ENCODE results near the gene BAZ2B.
"Not testable (repeated sequence)": the region's sequence is repeated elsewhere in the genome, so short reads cannot be mapped to it uniquely, and the experiment has no call there.

BAZ2B gene

DNA sequence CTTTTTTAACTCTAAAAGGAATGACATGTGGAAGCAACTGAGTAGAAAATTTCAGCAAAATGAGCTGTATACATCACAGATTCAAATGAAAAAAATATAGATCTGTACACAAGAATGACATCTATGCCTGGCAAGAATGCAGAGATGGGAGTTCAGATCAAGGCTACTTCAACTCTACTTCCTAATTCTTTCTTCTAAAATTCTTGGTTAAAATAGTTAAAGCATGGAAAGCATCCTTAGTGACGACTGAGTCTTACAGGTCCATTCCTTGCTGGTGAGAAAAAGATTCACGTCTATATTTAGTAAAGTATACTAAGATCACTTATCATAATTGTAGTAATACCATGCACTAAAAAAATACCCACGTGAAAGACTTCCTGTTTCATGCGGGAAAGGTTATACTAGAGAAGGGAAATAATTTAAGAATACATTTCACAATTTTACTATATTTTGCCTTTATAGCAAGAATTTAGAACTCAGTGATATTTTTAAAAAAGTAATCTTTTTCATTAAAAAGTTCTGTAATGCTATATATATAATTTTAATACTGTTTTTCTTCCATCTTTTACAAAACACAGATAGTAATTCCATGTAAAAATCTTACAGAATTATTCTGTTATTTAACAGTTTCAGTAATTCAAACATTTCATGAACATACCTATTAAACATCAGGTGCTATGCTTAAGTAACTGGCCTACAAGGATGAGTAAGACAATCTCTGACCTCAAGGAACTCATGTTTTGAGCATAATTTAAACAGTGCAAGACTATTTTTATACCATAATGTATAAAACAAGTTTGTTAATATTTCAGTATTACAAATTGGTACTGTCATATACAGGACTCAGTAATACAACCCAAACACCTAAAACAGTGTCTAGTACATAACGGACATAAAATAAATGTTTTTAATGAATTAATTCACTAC is 159.6 kb downstream of the BAZ2B start:
- no peak for DNase-seq

DNA sequence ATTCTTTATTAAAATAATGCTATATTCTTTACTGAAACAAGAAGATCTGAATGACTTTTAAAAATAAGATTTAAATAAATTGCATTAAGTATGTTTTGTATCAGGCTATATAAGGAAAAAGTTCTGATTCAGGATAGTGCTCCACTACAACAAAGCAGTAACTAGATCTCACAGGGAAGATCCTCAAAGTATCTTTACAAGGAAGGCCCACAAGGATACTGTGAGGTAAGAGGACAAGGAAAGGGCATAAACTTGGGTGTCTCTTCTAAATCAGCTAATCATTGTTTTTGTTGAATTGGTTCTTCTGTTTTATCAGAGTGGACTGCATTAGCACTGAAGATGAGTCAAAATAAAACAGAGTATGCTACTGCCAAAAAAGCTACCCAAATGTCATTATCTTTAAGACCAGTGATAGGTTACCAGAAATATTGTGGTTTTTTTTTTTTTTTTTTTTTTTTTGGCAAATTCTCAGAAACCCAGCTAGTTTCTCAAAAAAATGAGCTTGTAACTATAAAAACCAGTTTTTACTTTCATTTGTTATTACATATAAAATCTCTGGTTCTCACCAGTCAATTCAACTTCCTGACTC is 160.9 kb downstream of the BAZ2B start:
- DNase-seq: no peak

DNA sequence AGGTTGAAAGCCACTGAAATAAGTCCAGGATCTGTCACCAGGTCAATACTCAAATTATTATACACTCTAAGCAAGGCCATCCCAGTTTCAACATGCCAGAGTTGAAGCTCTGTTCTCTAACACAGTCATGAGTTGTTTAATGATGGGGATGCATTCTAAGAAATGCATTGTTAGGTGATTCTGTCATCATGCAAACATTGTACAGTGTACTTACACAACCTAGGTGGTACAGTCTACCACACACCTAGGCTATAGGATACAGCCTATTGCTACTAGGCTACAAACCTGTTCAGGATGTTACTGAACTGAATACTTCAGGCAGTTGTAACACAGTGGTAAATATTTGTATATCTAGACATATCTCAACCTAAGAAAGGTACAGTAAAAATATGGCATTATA is 162.2 kb downstream of the BAZ2B start:
- DNase-seq: no peak

DNA sequence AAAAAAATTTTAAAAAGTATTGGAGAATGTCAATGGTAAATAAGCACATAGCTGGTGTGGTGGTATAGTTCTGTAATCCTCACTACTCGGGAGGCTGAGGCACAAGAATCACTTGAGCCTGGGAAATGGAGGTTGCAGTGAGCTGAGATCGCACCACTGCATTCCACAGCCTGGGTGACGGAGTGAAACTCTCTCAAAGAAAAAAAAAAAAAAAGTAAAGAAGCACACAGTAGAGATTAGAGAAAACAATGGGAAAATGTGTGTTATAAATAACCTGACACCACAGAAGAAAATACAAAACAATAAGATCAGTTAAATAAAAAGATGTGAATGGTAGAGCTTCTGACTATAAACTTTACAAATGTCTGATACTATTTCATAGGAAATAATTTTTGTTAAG is 166.2 kb downstream of the BAZ2B start:
- DNase-seq: no peak

- peak; percentile 15 for DNase-seq
Measured at GRCh38 chr2:159449504-159450124, 166.7 kb downstream of the BAZ2B start.

DNA sequence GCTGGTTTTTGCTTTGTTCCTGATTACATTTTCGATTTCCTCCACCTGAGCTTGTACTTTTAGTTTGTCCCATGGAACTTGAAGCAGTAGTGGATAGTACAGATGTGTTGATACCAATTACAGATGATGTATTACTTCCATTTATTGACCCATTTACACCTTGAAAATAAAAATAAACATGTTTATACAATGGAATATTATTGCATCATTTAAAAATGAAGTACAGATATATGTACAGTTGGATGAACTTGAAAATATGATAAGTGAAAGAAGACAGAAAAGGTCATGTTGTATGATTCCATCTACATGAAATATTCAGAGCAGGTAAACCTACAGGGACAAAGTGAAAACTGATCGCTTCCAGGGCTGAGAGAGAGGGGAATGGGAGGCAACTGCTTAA is 169.5 kb downstream of the BAZ2B start:
- no peak for DNase-seq

DNA sequence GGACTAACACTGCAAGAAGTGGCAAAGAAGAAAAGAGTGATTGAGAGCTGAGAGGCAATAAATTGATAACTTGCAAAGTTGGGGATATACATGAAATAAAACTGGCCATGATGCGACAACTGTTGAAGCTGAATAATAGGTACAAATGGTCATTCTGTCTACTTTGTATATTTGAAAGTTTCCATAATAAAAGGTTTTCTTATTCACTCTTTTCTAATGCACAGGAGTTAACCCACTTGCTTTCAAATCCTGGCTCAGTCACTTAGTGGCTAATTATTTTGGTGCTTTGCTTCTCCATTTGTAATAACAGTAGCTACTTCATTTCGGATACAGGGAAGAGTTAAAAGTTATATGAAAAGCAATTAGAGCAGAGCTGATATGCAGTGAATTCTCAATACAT is 170.1 kb downstream of the BAZ2B start:
- DNase-seq: no peak

DNA sequence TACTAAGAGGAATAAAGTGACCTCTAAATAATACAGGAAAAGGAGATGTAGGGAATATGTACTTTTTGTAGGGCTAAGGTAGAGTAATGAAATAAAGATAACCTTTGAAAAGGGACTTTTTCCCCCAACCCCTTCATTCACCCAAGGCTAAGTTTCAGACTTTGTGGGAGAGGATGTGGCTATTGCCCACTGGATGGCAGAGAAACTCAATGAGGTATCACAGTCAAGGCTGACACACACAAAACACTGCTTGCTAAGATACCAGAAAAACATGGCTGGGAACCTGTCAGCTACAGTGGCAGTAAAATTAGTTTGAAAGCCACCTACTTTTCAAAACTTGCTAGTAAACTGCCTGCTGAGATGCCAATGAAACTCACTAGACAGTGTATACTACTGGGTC is 171.0 kb downstream of the BAZ2B start:
- DNase-seq: no peak

- DNase-seq: no peak
Measured at GRCh38 chr2:159444754-159445153, 171.6 kb downstream of the BAZ2B start.

- no peak for DNase-seq
Measured at GRCh38 chr2:159442159-159442852, 174.0 kb downstream of the BAZ2B start.

DNA sequence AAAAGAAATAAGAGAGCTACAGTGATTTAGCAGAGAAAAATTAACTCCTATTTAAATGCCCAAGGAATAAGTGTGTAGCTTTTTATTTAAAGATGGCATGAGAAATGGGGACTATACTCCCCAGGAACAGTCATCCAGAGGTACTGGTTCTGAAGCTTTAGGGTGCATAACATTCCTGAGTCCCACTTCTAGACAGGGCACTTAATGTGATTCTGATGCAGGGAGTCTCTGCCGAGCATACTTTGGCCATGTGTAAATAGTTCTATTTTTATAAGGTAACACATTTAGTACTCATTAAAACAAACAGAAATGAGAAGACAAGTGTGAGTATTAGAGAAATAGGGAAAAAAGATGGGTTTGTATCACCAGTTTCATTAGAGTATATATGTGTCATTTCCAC is 175.2 kb downstream of the BAZ2B start:
- no peak for DNase-seq

DNA sequence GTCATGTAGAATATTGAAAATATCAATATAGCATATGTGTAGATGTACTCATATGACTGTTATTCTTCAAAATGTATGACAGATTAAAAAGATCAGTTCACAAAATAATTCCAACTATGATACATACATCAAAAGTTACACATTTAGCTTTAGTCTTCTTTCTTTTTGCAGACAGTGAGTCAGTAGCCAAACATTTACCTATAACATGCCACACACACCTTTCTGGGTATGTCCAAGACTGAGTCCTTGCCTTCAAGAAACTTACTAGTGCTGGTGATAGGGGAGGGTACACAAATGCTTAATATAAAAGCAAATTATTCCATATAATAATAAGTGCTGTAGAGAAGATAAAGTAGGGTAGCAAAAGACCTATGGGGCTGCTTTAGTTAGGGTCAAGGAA is 176.9 kb downstream of the BAZ2B start:
- no peak for DNase-seq

GRCh38 chr2:159438720-159439353 is 177.5 kb downstream of the BAZ2B start:
- DNase-seq: no peak

GRCh38 chr2:159438284-159438683 is 178.1 kb downstream of the BAZ2B start:
- no peak for DNase-seq

DNA sequence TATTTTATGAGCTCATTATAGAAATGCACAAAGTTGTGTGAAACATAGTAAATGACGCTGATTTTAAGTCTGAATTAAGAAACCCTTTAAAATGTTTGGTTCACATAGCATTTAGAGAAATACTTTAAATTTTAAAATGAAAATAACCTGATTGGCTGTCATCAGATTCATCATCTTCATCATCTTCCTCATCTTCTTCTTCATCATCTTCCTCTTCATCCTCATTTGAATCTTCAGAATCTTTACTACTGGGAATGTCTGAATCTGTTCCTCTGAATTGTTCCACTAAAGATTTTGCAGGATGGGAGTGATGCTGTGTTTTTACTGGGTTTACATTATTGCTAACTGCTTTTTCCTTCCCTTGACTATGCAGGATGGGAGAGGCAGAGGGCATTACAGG is 183.7 kb downstream of the BAZ2B start:
- DNase-seq: no peak

GRCh38 chr2:159427048-159427447 is 189.3 kb downstream of the BAZ2B start:
- no peak for DNase-seq

- no peak for DNase-seq
Measured at GRCh38 chr2:159419403-159419802, 196.9 kb downstream of the BAZ2B start.

DNA sequence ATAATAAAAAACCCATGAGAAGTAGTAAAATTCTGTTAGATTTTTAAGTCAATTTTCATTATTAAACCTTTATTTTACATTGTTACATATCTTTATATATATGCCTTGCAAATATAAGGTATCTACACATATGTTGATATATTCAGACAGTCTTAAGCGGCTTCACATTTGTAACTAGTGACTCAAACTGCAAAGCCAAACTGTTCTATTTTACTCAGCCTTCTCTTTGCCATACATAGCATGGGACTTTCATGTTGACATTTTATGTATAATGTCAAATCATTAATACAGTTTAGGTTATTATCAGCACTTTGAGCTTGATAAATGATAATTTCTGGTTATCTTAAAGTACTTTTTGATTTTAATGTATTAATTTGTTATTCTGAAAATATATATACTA is 204.9 kb downstream of the BAZ2B start:
- DNase-seq: no peak

GRCh38 chr2:159410276-159410675 is 206.1 kb downstream of the BAZ2B start:
- no peak for DNase-seq

DNA sequence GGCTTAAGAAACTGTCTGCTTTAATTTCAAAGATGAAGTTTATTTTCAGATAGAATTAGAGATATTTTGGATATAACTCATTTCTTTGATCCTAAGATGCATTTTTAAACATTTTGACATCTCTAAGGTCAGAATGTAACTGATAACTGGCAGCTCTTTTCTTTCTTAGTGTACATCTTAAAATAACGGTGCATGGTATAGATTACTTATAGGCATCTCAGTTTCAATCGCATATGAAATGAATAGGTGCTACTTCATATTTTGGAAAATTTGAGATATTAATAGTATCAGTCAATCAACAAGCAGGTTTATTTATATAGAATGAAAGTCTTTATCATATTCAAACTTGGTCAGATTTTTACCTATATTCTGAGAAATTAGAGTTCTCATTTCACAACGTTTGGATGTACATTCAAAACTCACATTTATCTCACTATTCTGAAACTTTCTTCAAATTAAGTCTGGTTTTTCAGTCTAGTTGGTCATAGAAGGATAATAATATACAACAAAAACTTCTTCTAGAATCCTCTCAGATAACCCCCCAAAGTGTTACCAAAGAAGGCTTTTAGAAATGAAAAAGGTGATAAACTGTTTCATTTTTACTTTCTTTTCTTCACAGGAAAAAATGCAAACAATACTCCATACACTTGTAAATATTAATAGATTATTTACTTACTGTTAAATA is 207.1 kb downstream of the BAZ2B start:
- DNase-seq: no peak

- no peak for DNase-seq
Measured at GRCh38 chr2:159402790-159403189, 213.6 kb downstream of the BAZ2B start.

DNA sequence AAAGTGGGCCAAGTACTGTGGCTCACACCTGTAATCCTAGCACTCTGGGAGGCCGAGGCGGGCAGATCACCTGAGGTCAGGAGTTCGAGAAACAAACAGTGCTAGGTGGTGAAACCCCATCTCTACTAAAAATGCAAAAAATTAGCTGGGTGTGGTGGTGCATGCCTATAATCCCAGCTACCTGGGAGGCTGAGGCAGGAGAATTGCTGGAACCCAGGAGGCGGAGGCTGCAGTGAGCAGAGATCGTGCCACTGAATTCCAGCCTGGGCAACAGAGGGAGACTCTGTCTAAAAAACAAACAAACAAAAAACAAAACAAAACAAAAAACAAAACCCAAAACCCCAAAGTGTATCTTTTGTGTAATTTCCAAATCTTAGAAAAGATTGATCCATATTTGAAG is 214.2 kb downstream of the BAZ2B start:
- not testable (repeated sequence) for DNase-seq
